Ascending aorta (tissue), 2 donors: ENCODE measurements around the gene ARHGEF4. TPM values are rescaled to one million over a fixed set of nuclear protein-coding genes. Genes with fewer than 3 reads are reported as not detected.

Experiments used
- DNase-seq, 2 donors: peaks; one replicate each; pipeline ENCODE4 v3.0.0-alpha.2; 2019; ENCODE audit warnings: low spot score in 2 of 2
- H3K27ac ChIP-seq, 2 donors: fragments of 200-600 bp; sonication (generic); one replicate each; pipeline ENCODE4 v1.5.1; 2016 to 2017; ENCODE audit warnings: mild to moderate bottlenecking in 1 of 2
- H3K27me3 ChIP-seq: fragments of 200-600 bp; sonication (generic); one replicate; pipeline ENCODE4 v1.5.1; 2017
- H3K36me3 ChIP-seq, 2 donors: fragments of 200-600 bp; sonication (generic); one replicate each; pipeline ENCODE4 v1.5.1; 2016
- H3K4me1 ChIP-seq, 2 donors: fragments of 200-600 bp; sonication (generic); one replicate each; pipeline ENCODE4 v1.5.1; 2016 to 2017; ENCODE audit warnings: mild to moderate bottlenecking in 1 of 2
- H3K4me3 ChIP-seq, 2 donors: fragments of 200-600 bp; sonication (generic); one replicate each; pipeline ENCODE4 v1.5.1; 2016 to 2017; ENCODE audit warnings: mild to moderate bottlenecking in 1 of 2
- H3K9me3 ChIP-seq, 2 donors: fragments of 200-600 bp; sonication (generic); one replicate each; pipeline ENCODE4 v1.5.1; 2016
- intact Hi-C: fragments of 100-400 bp; cut with DNase I; formaldehyde crosslinking; loops from one replicate; pipeline ENCODE4 v1.15.1; 2023
- total RNA-seq: library from RNA; depleted of rRNA; stranded (reverse); fragments of >200 nt; gene quantifications from one replicate; pipeline ENCODE4 v1.1.0, GENCODE V29; 2016
- TF ChIP-seq, protein P1 (sequence below), 3 experiments: fragments of 200-600 bp in 2 of 3; fragments of 450-650 bp in 1 of 3; sonication (generic) in 2 of 3; IDR thresholded peaks; one replicate each; pipeline ENCODE4 v1.5.1; 2016 to 2019; ENCODE audit warnings: antibody characterized with exemption in 3 of 3, mild to moderate bottlenecking in 1 of 3, moderate library complexity in 1 of 3

Gene ARHGEF4
- total RNA-seq, 1 donor from 2014 or later, result 9.6 TPM

DNA sequence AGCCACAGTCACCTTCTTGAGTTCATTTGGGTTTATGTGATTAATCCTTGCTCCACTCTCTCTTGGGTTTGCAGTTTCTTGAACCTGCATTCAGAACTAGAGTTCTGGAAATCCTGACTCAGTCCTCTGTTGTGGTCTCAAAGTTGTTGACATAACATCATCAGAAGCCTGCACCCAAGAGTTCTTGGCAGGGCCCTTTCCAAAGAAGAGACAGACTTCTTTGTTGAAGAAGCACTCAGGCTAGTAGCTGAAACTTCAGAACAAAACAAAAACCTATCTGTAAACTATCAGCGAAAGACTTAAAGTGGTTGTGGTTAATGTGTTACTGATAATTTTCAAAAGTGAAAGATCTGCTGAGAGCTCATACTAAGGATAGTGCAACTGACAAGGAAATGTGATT lies 135.7 kb downstream of the ARHGEF4 start:
- H3K4me1 ChIP-seq, result no peaks in the 10 kb centered on the region
- no peaks in the 10 kb centered on the region for H3K9me3 ChIP-seq
- H3K27ac ChIP-seq, result no peak overlapping the region
- H3K4me3 ChIP-seq, result no peak overlapping the region
- DNase-seq, result no peak
- H3K36me3 ChIP-seq, result no peaks in the 10 kb centered on the region
- TF ChIP-seq, protein P1, sequence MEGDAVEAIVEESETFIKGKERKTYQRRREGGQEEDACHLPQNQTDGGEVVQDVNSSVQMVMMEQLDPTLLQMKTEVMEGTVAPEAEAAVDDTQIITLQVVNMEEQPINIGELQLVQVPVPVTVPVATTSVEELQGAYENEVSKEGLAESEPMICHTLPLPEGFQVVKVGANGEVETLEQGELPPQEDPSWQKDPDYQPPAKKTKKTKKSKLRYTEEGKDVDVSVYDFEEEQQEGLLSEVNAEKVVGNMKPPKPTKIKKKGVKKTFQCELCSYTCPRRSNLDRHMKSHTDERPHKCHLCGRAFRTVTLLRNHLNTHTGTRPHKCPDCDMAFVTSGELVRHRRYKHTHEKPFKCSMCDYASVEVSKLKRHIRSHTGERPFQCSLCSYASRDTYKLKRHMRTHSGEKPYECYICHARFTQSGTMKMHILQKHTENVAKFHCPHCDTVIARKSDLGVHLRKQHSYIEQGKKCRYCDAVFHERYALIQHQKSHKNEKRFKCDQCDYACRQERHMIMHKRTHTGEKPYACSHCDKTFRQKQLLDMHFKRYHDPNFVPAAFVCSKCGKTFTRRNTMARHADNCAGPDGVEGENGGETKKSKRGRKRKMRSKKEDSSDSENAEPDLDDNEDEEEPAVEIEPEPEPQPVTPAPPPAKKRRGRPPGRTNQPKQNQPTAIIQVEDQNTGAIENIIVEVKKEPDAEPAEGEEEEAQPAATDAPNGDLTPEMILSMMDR (IDR thresholded peaks at IDR 0.05), result no peak
- no peaks in the 10 kb centered on the region for H3K27me3 ChIP-seq
- intact Hi-C loops, result no loop called here

DNA sequence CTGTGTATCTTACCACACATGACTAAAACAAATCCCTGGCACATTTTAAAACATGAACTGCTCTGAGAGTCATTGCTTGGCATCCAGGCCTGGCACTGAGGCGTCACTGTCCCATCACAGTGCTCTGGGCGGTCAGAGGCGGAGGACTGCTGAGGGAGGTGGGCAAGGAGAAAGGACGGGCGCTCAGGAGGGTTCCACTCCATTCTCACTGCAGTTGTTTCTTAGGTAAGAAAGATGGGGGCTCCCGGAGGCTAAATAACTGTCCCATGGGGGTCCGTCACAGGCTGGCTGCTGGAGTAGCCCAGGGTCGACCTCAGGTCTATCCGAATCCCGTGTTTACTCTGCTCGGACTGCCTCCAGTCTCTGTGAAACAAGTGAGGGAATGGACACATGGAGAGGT lies 139.0 kb downstream of the ARHGEF4 start:
- DNase-seq, result no peak
- Histone ChIP-seq H3K4me1 (no peaks in the 10 kb centered on the region), H3K27me3 (no peaks in the 10 kb centered on the region), H3K27ac (no peak overlapping the region), H3K36me3 (no peaks in the 10 kb centered on the region), H3K9me3 (peaks cover 0 to 4% of the 10 kb centered on the region in 2 donors), H3K4me3 (no peak overlapping the region)
- intact Hi-C loops, result no loop called here
- TF ChIP-seq, protein P1 (IDR thresholded peaks at IDR 0.05), result no peak

DNA sequence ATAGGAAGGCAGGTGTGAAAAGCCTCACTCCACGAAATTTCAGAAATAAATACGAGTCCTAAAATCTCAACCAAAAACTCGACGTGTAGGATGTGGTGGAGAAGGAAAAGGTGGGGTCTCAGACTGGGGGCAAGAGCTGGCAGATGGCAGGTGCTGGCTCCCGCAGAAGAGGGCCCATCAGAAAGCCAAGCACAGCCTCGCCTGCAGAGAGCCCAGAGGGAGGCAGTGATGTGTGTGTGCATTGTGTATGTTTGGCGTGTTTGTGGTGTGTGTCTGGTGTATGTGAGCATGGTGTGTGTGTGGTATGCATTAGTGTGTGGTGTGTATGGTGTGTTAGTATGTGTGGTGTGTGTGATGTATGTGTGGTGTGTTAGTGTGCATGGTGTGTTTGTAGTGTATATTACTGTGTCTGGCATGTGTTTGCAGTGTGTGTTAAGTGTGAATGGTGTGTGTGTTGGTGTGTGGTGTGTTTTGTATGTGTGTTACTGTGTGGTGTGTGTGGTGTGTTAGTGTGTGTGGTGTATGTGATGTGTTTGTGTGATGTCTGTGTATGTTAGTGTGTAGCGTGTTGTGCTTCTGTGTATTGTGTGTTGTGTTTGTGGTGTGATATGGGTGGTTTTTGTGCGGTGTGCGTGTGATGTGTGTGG lies 140.0 kb downstream of the ARHGEF4 start:
- TF ChIP-seq, protein P1 (IDR thresholded peaks at IDR 0.05), result no peak
- intact Hi-C loops, result no loop called here
- Histone ChIP-seq H3K36me3 (no peaks in the 10 kb centered on the region), H3K4me1 (no peaks in the 10 kb centered on the region), H3K27me3 (no peaks in the 10 kb centered on the region), H3K4me3 (no peak overlapping the region), H3K9me3 (peaks cover 0 to 4% of the 10 kb centered on the region in 2 donors), H3K27ac (no peak overlapping the region)
- no peak for DNase-seq

DNA sequence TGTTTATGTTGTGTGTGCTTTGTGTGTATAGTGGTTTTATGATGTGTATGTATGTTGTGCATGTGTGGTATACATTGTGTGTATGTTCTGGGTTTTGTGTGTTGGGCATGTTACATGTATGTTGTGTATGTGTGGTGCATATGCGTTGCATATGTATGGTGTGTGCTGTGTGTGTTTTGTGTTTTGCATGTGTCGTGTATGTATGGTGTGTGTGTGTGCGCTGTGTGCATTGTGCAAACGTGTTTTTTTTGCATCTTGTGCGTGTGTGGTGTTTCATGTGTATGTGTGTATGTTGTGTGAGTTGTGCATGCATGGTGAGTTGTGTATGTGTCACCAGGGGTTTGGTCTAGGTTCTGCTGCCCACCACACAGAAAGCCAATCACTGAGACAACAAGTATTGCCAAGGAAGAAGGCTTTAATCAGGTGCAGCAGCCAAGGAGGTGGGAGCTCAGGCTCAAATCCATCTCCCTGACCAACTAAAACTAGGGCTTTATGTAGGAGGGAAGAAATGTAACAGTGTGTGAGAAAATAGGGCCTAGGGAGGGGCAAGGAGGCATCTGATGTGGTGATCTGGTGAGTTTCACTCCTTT lies 140.8 kb downstream of the ARHGEF4 start:
- no peak overlapping the region for H3K4me3 ChIP-seq
- H3K4me1 ChIP-seq, result no peaks in the 10 kb centered on the region
- H3K27ac ChIP-seq, result no peak overlapping the region
- intact Hi-C loops, result no loop called here
- H3K36me3 ChIP-seq, result no peaks in the 10 kb centered on the region
- H3K27me3 ChIP-seq, result no peaks in the 10 kb centered on the region
- H3K9me3 ChIP-seq, result peaks cover 0 to 4% of the 10 kb centered on the region in 2 donors
- TF ChIP-seq, protein P1 (IDR thresholded peaks at IDR 0.05), result no peak
- DNase-seq, result no peak

DNA sequence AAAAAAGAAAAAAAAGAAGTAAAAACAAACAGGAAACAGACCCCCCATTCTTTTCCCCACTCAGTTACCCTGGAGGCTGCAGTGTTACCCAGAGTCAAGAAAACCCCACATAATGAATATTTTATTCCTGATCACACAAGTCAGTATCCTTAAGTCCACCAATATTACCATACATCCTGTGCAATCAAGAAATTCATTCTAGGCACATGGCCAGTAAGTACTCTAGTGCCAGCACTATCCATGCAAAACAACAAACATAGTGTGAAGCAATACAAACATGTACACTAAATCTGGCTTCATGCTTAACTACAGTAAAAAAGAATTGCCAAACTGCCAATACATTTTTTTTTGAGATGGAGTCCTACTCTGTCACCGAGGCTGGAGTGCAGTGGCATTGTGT lies 145.0 kb downstream of the ARHGEF4 start:
- no peak overlapping the region for H3K4me3 ChIP-seq
- DNase-seq, result no peak
- H3K36me3 ChIP-seq, result no peaks in the 10 kb centered on the region
- no peaks in the 10 kb centered on the region for H3K27me3 ChIP-seq
- TF ChIP-seq, protein P1 (IDR thresholded peaks at IDR 0.05), result no peak
- H3K9me3 ChIP-seq, result peaks cover 0 to 4% of the 10 kb centered on the region in 2 donors
- H3K4me1 ChIP-seq, result no peaks in the 10 kb centered on the region
- H3K27ac ChIP-seq, result no peak overlapping the region
- intact Hi-C loops, result no loop called here
